ENCODE data around the gene VLDLR.

DNA sequence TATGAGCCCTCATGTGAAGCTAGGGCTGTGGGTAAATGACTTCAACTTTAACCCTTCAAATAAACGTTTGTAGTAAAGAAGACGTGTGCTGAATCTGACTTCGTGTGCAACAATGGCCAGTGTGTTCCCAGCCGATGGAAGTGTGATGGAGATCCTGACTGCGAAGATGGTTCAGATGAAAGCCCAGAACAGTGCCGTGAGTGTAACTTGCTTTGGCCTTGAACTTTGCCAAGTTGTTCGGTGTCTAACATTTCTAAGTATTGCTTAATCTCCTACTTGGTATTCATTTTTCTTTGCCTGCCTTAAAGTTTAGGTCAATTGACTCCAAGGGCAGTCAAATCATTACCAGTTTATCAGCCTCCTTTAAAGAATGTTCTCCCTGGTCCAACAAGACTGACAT is 18.2 kb downstream of the VLDLR start:
- TF ChIP-seq, protein P1, sequence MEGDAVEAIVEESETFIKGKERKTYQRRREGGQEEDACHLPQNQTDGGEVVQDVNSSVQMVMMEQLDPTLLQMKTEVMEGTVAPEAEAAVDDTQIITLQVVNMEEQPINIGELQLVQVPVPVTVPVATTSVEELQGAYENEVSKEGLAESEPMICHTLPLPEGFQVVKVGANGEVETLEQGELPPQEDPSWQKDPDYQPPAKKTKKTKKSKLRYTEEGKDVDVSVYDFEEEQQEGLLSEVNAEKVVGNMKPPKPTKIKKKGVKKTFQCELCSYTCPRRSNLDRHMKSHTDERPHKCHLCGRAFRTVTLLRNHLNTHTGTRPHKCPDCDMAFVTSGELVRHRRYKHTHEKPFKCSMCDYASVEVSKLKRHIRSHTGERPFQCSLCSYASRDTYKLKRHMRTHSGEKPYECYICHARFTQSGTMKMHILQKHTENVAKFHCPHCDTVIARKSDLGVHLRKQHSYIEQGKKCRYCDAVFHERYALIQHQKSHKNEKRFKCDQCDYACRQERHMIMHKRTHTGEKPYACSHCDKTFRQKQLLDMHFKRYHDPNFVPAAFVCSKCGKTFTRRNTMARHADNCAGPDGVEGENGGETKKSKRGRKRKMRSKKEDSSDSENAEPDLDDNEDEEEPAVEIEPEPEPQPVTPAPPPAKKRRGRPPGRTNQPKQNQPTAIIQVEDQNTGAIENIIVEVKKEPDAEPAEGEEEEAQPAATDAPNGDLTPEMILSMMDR (conservative IDR thresholded peaks at IDR 0.05; ENCODE audit: low read depth, low read length), result no peak
- no peak for TF ChIP-seq EZH2 (IDR thresholded peaks at IDR 0.05; ENCODE audit: borderline replicate concordance, low read depth, low read length, poor library complexity, severe bottlenecking)
